Effector CD8-positive, alpha-beta T cell (primary cell): ENCODE results near the gene SORL1-AS1.

ENCODE experiments used
- DNase-seq: peaks from one replicate; lab custom pipeline; 2025; lab: John Stamatoyannopoulos, UW

Gene SORL1-AS1

GRCh38 chr11:121476379-121477032, 23.7 kb upstream of the SORL1-AS1 start:
- DNase-seq: no peak

- no peak for DNase-seq
Observed at GRCh38 chr11:121474680-121475079, 21.9 kb upstream of the SORL1-AS1 start.

- DNase-seq: no peak
Observed at GRCh38 chr11:121473064-121473777, 20.5 kb upstream of the SORL1-AS1 start.

- no peak for DNase-seq
Observed at GRCh38 chr11:121472312-121472711, 19.5 kb upstream of the SORL1-AS1 start.

GRCh38 chr11:121471167-121471566, 18.4 kb upstream of the SORL1-AS1 start:
- DNase-seq: no peak

- no peak for DNase-seq
Observed at GRCh38 chr11:121469910-121470309, 17.1 kb upstream of the SORL1-AS1 start.

GRCh38 chr11:121467965-121468364, 15.2 kb upstream of the SORL1-AS1 start:
- peak; percentile 52 for DNase-seq

- DNase-seq: no peak
Observed at GRCh38 chr11:121467471-121467870, 14.7 kb upstream of the SORL1-AS1 start.

- DNase-seq: no peak
Observed at GRCh38 chr11:121466063-121466794, 13.5 kb upstream of the SORL1-AS1 start.

- DNase-seq: no peak
Observed at GRCh38 chr11:121465709-121466062, 12.9 kb upstream of the SORL1-AS1 start.

- peak; percentile 24 for DNase-seq
Observed at GRCh38 chr11:121464352-121464946, 11.7 kb upstream of the SORL1-AS1 start.

- DNase-seq: no peak
Observed at GRCh38 chr11:121463689-121464335, 11.0 kb upstream of the SORL1-AS1 start.

- DNase-seq: no peak
Observed at GRCh38 chr11:121461843-121462242, 9.1 kb upstream of the SORL1-AS1 start.

GRCh38 chr11:121460941-121461514, 8.3 kb upstream of the SORL1-AS1 start:
- no peak for DNase-seq

- DNase-seq: no peak
Observed at GRCh38 chr11:121459413-121460017, 6.7 kb upstream of the SORL1-AS1 start.

- DNase-seq: no peak
Observed at GRCh38 chr11:121458551-121458950, 5.8 kb upstream of the SORL1-AS1 start.

GRCh38 chr11:121456816-121457431, 4.2 kb upstream of the SORL1-AS1 start:
- no peak for DNase-seq

- DNase-seq: no peak
Observed at GRCh38 chr11:121456151-121456550, 3.4 kb upstream of the SORL1-AS1 start.

- DNase-seq: no peak
Observed at GRCh38 chr11:121455115-121455514, 2.3 kb upstream of the SORL1-AS1 start.

- no peak for DNase-seq
Observed at GRCh38 chr11:121453589-121454299, 977 bp upstream of the SORL1-AS1 start.
